NCI-H2196 (cell line): ENCODE measurements around the gene PHTF1.

ENCODE experiments used
- DNase-seq: peaks from one replicate; lab custom pipeline; 2025; ENCODE audit not compliant: unreplicated experiment; lab: John Stamatoyannopoulos, UW

The PHTF1 gene

GRCh38 chr1:113670650-113671049 lies 88.6 kb downstream of the PHTF1 start:
- no peak for DNase-seq

DNA sequence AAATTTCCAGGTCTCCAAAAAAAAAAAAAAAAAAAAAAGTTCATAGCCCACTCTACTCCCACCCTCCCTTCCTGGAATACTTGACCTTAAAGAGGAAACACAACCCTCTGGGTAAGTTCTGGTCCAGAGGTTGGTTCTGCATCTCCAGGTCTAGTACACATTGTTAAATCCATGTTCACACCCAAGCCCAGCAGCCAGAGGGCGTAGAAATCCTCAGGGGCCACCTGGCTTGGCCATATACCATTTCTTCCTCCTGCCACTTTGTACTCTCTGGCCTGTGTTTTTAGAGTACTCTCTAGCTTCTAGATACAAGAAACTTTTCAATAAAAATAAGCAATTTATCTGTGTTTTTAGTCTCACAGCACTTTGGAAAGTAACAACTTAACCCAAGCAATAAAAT lies 89.3 kb downstream of the PHTF1 start:
- DNase-seq = no peak

- DNase-seq = no peak
Measured at GRCh38 chr1:113666126-113666525, 93.2 kb downstream of the PHTF1 start.

DNA sequence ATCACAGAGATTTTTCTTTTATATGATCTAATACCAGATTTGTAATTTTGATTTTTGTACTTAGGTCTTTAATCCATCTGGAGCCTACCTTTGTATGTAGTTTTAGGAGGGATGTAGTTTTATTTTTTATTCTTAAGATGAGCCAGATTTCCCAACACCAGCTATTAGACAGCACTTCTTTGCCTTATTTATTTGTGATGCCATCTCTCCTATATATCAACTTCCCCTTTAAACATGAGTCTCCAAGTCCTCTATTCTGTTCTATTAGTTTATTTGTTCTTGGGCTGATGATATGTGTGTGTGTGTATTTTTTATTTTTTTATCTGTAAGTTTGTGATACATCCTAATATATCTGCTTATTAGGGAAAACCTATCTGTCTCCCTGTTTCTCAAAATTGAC lies 94.2 kb downstream of the PHTF1 start:
- DNase-seq = no peak

- no peak for DNase-seq
Measured at GRCh38 chr1:113663165-113663951, 95.9 kb downstream of the PHTF1 start.

DNA sequence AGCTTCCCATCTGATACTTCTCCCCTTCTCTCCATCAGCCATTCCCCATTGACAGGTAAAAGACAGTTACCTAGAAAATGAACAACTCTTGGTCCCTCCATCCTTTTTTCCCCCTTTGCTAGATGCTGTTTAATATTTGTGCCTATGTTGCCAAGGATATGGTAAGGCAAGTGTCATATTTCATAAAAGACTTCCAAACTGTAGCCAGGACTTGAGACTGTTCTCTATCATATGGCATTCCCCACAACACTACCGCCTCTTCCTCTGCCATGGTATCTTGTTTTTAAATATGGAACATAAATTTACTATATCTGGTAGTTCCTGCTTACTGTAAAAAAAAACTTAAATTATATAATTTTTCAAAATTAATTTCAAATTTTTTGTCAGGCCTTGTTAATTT lies 97.2 kb downstream of the PHTF1 start:
- no peak for DNase-seq

- DNase-seq = peak; percentile 20
Measured at GRCh38 chr1:113660088-113660487, 99.2 kb downstream of the PHTF1 start.

GRCh38 chr1:113659556-113659955 lies 99.7 kb downstream of the PHTF1 start:
- DNase-seq = no peak

- no peak for DNase-seq
Measured at GRCh38 chr1:113659035-113659434, 100.3 kb downstream of the PHTF1 start.

- DNase-seq = no peak
Measured at GRCh38 chr1:113657556-113658063, 101.7 kb downstream of the PHTF1 start.

- no peak for DNase-seq
Measured at GRCh38 chr1:113657126-113657525, 102.2 kb downstream of the PHTF1 start.

- DNase-seq = no peak
Measured at GRCh38 chr1:113654883-113655282, 104.4 kb downstream of the PHTF1 start.

GRCh38 chr1:113653741-113654140 lies 105.5 kb downstream of the PHTF1 start:
- DNase-seq = no peak

DNA sequence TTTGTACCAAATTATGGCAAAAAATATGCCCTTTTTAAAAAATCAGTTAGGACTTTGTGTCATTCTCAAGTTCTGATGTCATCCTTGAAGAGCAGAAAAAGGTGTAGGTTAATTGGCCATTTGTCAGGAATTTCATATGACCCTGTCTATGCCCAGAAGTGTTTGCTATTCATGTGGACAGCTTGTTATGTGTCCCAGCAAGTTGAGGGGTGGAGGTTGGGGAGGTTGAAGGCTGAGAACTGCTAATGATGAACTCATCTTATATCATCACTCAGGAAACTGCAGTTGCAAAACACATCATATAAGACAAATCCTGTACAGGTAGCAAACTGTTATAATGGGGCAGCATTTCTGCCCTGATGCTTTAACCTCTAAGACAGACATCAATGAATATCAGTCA lies 106.5 kb downstream of the PHTF1 start:
- DNase-seq = no peak

DNA sequence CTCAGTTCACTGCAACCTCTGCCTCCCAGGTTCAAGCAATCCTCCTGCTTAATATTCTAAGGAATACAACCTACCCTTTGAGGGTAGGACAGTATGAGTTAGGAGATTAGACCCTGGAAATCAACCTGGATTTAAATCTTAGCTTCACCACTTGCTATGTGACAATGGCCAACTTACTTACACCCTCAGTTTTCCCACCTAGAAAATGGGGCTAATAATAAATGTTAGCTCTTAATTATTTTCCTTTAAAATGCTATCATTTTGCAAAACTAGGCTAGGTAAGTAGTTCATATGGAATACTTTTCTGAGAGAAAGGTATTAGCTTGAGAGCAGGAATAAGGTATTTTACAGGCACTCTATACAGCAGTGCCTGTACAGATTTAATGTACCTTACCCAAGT lies 110.8 kb downstream of the PHTF1 start:
- no peak for DNase-seq

GRCh38 chr1:113647164-113647563 lies 112.1 kb downstream of the PHTF1 start:
- no peak for DNase-seq
